ENCODE data around the gene CACNA2D1.

The CACNA2D1 gene

GRCh38 chr7:82430500-82431465 is 12.8 kb downstream of the CACNA2D1 start:
- Histone ChIP-seq H3K27me3 (ENCODE audit: control insufficient read depth, insufficient read depth, low read length) (no peaks in the 10 kb centered on the region), H3K36me3 (ENCODE audit: control insufficient read depth, insufficient read depth, low read length) (no peaks in the 10 kb centered on the region), H3K9ac (ENCODE audit: low read length) (no peak overlapping the region)

GRCh38 chr7:82429408-82429807 is 14.2 kb downstream of the CACNA2D1 start:
- no peaks in the 10 kb centered on the region for H3K27me3 ChIP-seq (ENCODE audit: control insufficient read depth, insufficient read depth, low read length)
- no peaks in the 10 kb centered on the region for H3K9me3 ChIP-seq (ENCODE audit: control insufficient read depth, low read length)
- H3K9ac ChIP-seq (ENCODE audit: low read length), result no peak overlapping the region
- H3K4me3 ChIP-seq (ENCODE audit: low read length), result no peak overlapping the region
- no peaks in the 10 kb centered on the region for H3K36me3 ChIP-seq (ENCODE audit: control insufficient read depth, insufficient read depth, low read length)
- no peaks in the 10 kb centered on the region for H3K4me1 ChIP-seq (ENCODE audit: control insufficient read depth, insufficient read depth, low read length)

More at GRCh38 chr7:82430500-82431465, 12.8 kb downstream of the CACNA2D1 start:
- Histone ChIP-seq H3K4me3 (ENCODE audit: low read length) (no peak overlapping the region), H3K4me1 (ENCODE audit: control insufficient read depth, insufficient read depth, low read length) (no peaks in the 10 kb centered on the region), H3K9me3 (ENCODE audit: control insufficient read depth, low read length) (no peaks in the 10 kb centered on the region)

- H3K36me3 ChIP-seq (ENCODE audit: control insufficient read depth, insufficient read depth, low read length), result no peaks in the 10 kb centered on the region
- no peak overlapping the region for H3K4me3 ChIP-seq (ENCODE audit: low read length)
- H3K9me3 ChIP-seq (ENCODE audit: control insufficient read depth, low read length), result no peaks in the 10 kb centered on the region
- no peaks in the 10 kb centered on the region for H3K27me3 ChIP-seq (ENCODE audit: control insufficient read depth, insufficient read depth, low read length)
- H3K4me1 ChIP-seq (ENCODE audit: control insufficient read depth, insufficient read depth, low read length), result no peaks in the 10 kb centered on the region
- H3K9ac ChIP-seq (ENCODE audit: low read length), result no peak overlapping the region
Observed at GRCh38 chr7:82428186-82428961, 15.2 kb downstream of the CACNA2D1 start.

- Histone ChIP-seq H3K9me3 (ENCODE audit: control insufficient read depth, low read length) (no peaks in the 10 kb centered on the region), H3K4me3 (ENCODE audit: low read length) (no peak overlapping the region), H3K36me3 (ENCODE audit: control insufficient read depth, insufficient read depth, low read length) (no peaks in the 10 kb centered on the region), H3K9ac (ENCODE audit: low read length) (no peak overlapping the region), H3K4me1 (ENCODE audit: control insufficient read depth, insufficient read depth, low read length) (no peaks in the 10 kb centered on the region), H3K27me3 (ENCODE audit: control insufficient read depth, insufficient read depth, low read length) (no peaks in the 10 kb centered on the region)
Observed at GRCh38 chr7:82423446-82423845, 20.1 kb downstream of the CACNA2D1 start.

- Histone ChIP-seq H3K36me3 (ENCODE audit: control insufficient read depth, insufficient read depth, low read length) (no peaks in the 10 kb centered on the region), H3K27me3 (ENCODE audit: control insufficient read depth, insufficient read depth, low read length) (no peaks in the 10 kb centered on the region), H3K4me3 (ENCODE audit: low read length) (no peak overlapping the region), H3K4me1 (ENCODE audit: control insufficient read depth, insufficient read depth, low read length) (no peaks in the 10 kb centered on the region), H3K9ac (ENCODE audit: low read length) (no peak overlapping the region), H3K9me3 (ENCODE audit: control insufficient read depth, low read length) (no peaks in the 10 kb centered on the region)
Observed at GRCh38 chr7:82419200-82419599, 24.4 kb downstream of the CACNA2D1 start.

GRCh38 chr7:82417898-82418297 is 25.7 kb downstream of the CACNA2D1 start:
- no peak overlapping the region for H3K4me3 ChIP-seq (ENCODE audit: low read length)
- H3K9me3 ChIP-seq (ENCODE audit: control insufficient read depth, low read length), result no peaks in the 10 kb centered on the region
- H3K9ac ChIP-seq (ENCODE audit: low read length), result no peak overlapping the region
- no peaks in the 10 kb centered on the region for H3K36me3 ChIP-seq (ENCODE audit: control insufficient read depth, insufficient read depth, low read length)
- no peaks in the 10 kb centered on the region for H3K4me1 ChIP-seq (ENCODE audit: control insufficient read depth, insufficient read depth, low read length)
- no peaks in the 10 kb centered on the region for H3K27me3 ChIP-seq (ENCODE audit: control insufficient read depth, insufficient read depth, low read length)

- Histone ChIP-seq H3K9me3 (ENCODE audit: control insufficient read depth, low read length) (no peaks in the 10 kb centered on the region), H3K9ac (ENCODE audit: low read length) (no peak overlapping the region), H3K36me3 (ENCODE audit: control insufficient read depth, insufficient read depth, low read length) (no peaks in the 10 kb centered on the region), H3K4me1 (ENCODE audit: control insufficient read depth, insufficient read depth, low read length) (no peaks in the 10 kb centered on the region), H3K4me3 (ENCODE audit: low read length) (no peak overlapping the region), H3K27me3 (ENCODE audit: control insufficient read depth, insufficient read depth, low read length) (no peaks in the 10 kb centered on the region)
Observed at GRCh38 chr7:82416402-82416801, 27.2 kb downstream of the CACNA2D1 start.

GRCh38 chr7:82414389-82414788 is 29.2 kb downstream of the CACNA2D1 start:
- H3K9ac ChIP-seq (ENCODE audit: low read length), result no peak overlapping the region

GRCh38 chr7:82413237-82413636 is 30.3 kb downstream of the CACNA2D1 start:
- Histone ChIP-seq H3K27me3 (ENCODE audit: control insufficient read depth, insufficient read depth, low read length) (no peaks in the 10 kb centered on the region), H3K9ac (ENCODE audit: low read length) (no peak overlapping the region), H3K36me3 (ENCODE audit: control insufficient read depth, insufficient read depth, low read length) (no peaks in the 10 kb centered on the region), H3K4me3 (ENCODE audit: low read length) (no peak overlapping the region), H3K9me3 (ENCODE audit: control insufficient read depth, low read length) (no peaks in the 10 kb centered on the region), H3K4me1 (ENCODE audit: control insufficient read depth, insufficient read depth, low read length) (no peaks in the 10 kb centered on the region)

More at GRCh38 chr7:82414389-82414788, 29.2 kb downstream of the CACNA2D1 start:
- Histone ChIP-seq H3K9me3 (ENCODE audit: control insufficient read depth, low read length) (no peaks in the 10 kb centered on the region), H3K36me3 (ENCODE audit: control insufficient read depth, insufficient read depth, low read length) (no peaks in the 10 kb centered on the region), H3K4me1 (ENCODE audit: control insufficient read depth, insufficient read depth, low read length) (no peaks in the 10 kb centered on the region), H3K4me3 (ENCODE audit: low read length) (no peak overlapping the region), H3K27me3 (ENCODE audit: control insufficient read depth, insufficient read depth, low read length) (no peaks in the 10 kb centered on the region)

- no peak overlapping the region for H3K4me3 ChIP-seq (ENCODE audit: low read length)
- no peaks in the 10 kb centered on the region for H3K36me3 ChIP-seq (ENCODE audit: control insufficient read depth, insufficient read depth, low read length)
- no peaks in the 10 kb centered on the region for H3K4me1 ChIP-seq (ENCODE audit: control insufficient read depth, insufficient read depth, low read length)
- H3K9ac ChIP-seq (ENCODE audit: low read length), result no peak overlapping the region
- no peaks in the 10 kb centered on the region for H3K9me3 ChIP-seq (ENCODE audit: control insufficient read depth, low read length)
- H3K27me3 ChIP-seq (ENCODE audit: control insufficient read depth, insufficient read depth, low read length), result no peaks in the 10 kb centered on the region
Observed at GRCh38 chr7:82411732-82412131, 31.8 kb downstream of the CACNA2D1 start.

GRCh38 chr7:82410461-82410860 is 33.1 kb downstream of the CACNA2D1 start:
- Histone ChIP-seq H3K4me3 (ENCODE audit: low read length) (no peak overlapping the region), H3K4me1 (ENCODE audit: control insufficient read depth, insufficient read depth, low read length) (no peaks in the 10 kb centered on the region), H3K36me3 (ENCODE audit: control insufficient read depth, insufficient read depth, low read length) (no peaks in the 10 kb centered on the region), H3K27me3 (ENCODE audit: control insufficient read depth, insufficient read depth, low read length) (no peaks in the 10 kb centered on the region), H3K9me3 (ENCODE audit: control insufficient read depth, low read length) (no peaks in the 10 kb centered on the region), H3K9ac (ENCODE audit: low read length) (no peak overlapping the region)

GRCh38 chr7:82406937-82407336 is 36.6 kb downstream of the CACNA2D1 start:
- no peak overlapping the region for H3K4me3 ChIP-seq (ENCODE audit: low read length)
- H3K36me3 ChIP-seq (ENCODE audit: control insufficient read depth, insufficient read depth, low read length), result no peaks in the 10 kb centered on the region
- H3K9ac ChIP-seq (ENCODE audit: low read length), result no peak overlapping the region
- no peaks in the 10 kb centered on the region for H3K4me1 ChIP-seq (ENCODE audit: control insufficient read depth, insufficient read depth, low read length)
- H3K27me3 ChIP-seq (ENCODE audit: control insufficient read depth, insufficient read depth, low read length), result no peaks in the 10 kb centered on the region
- no peaks in the 10 kb centered on the region for H3K9me3 ChIP-seq (ENCODE audit: control insufficient read depth, low read length)
